NB4 (cell line): Measurements from ENCODE around the gene FTCD.

Experiments used
- MYC ChIP-seq: IDR thresholded peaks from 2 replicates; pipeline ENCODE4 v1.6.1; 2011; ENCODE audit warnings: low read depth, low read length
- POLR2A ChIP-seq: IDR thresholded peaks from 2 replicates; pipeline ENCODE4 v1.6.1; 2011; ENCODE audit warnings: mild to moderate bottlenecking; ENCODE audit not compliant: insufficient read length; ENCODE audit errors: extremely low read depth
- TF ChIP-seq, protein P1 (sequence below): IDR thresholded peaks from one replicate; pipeline ENCODE4 v1.5.1; 2012; ENCODE audit warnings: low read depth, low read length
- TF ChIP-seq, protein P2 (sequence below): IDR thresholded peaks from 2 replicates; pipeline ENCODE4 v1.6.1; 2011; ENCODE audit warnings: low read depth, low read length

DNA sequence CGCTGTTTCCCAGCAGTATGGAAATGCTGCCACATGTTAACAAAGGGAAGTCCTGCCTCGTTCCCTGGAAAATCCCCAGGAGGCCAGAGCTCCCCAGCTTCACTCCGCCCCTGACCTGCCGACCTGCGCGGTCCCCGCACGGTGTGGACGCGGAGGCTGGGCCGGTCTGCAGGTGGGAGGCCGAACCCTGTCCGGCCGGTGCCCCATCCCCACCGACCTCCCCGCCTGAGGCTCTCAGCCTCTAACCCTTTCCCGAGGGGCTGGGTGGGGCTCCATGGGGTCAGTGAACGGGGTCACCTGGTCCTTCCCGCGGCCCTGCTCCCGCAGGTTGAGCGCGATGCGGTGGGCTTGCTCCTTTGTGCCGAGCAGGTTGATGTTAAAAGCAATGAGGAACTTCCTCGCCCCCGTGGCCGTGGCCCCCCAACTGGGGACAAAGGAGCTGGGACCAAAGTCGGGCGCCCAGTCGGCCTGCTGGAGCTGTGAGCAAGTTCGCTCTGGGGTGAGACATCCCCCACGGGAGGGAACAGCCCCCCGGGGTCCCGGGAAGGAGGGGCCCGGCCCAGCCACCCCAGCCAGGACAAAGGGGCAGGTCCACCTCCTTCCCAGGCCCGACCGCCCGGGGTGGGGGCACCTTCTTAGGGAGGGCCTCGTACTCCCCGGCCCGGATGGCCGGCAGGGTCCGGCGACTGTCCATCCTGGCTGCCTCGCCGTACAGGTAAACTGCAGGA is 4.0 kb downstream of the FTCD start:
- TF ChIP-seq, protein P1, sequence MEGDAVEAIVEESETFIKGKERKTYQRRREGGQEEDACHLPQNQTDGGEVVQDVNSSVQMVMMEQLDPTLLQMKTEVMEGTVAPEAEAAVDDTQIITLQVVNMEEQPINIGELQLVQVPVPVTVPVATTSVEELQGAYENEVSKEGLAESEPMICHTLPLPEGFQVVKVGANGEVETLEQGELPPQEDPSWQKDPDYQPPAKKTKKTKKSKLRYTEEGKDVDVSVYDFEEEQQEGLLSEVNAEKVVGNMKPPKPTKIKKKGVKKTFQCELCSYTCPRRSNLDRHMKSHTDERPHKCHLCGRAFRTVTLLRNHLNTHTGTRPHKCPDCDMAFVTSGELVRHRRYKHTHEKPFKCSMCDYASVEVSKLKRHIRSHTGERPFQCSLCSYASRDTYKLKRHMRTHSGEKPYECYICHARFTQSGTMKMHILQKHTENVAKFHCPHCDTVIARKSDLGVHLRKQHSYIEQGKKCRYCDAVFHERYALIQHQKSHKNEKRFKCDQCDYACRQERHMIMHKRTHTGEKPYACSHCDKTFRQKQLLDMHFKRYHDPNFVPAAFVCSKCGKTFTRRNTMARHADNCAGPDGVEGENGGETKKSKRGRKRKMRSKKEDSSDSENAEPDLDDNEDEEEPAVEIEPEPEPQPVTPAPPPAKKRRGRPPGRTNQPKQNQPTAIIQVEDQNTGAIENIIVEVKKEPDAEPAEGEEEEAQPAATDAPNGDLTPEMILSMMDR: no peak
- TF ChIP-seq, protein P2, sequence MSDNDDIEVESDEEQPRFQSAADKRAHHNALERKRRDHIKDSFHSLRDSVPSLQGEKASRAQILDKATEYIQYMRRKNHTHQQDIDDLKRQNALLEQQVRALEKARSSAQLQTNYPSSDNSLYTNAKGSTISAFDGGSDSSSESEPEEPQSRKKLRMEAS: no peak
- TF ChIP-seq POLR2A (no peak), MYC (no peak)
